Vagina (tissue), 2 donors: ENCODE data around the gene RNPEPL1. TPM values are rescaled to one million over a fixed set of nuclear protein-coding genes. Genes with fewer than 3 reads are reported as not detected.

Experiments used
- DNase-seq, 2 donors: peaks; one replicate each; pipeline ENCODE4 v3.0.0-alpha.2; 2017; ENCODE audit errors: extremely low spot score in 2 of 2
- H3K27ac ChIP-seq: fragments of 200-600 bp; sonication (generic); one replicate; pipeline ENCODE4 v1.5.1; 2019
- H3K27me3 ChIP-seq: fragments of 200-600 bp; sonication (generic); one replicate; pipeline ENCODE4 v1.5.1; 2019
- H3K36me3 ChIP-seq, 2 donors: fragments of 200-600 bp; sonication (generic); one replicate each; pipeline ENCODE4 v1.5.1; 2017 to 2019
- H3K4me1 ChIP-seq: fragments of 200-600 bp; sonication (generic); one replicate; pipeline ENCODE4 v1.5.1; 2019
- H3K4me3 ChIP-seq, 2 donors: fragments of 200-600 bp; sonication (generic); 1 replicate in 1 of 2; 2 replicates in 1 of 2; pipeline ENCODE4 v1.5.1; 2016 to 2019
- H3K9me3 ChIP-seq: fragments of 200-600 bp; sonication (generic); one replicate; pipeline ENCODE4 v1.5.1; 2019
- POLR2A ChIP-seq, 2 donors: fragments of 450-650 bp; IDR thresholded peaks; one replicate each; pipeline ENCODE4 v1.6.1; 2017; ENCODE audit warnings: antibody characterized with exemption in 2 of 2, mild to moderate bottlenecking in 2 of 2, moderate library complexity in 2 of 2
- POLR2AphosphoS5 ChIP-seq, 2 donors: sonication (generic); formaldehyde crosslinking; IDR thresholded peaks; one replicate each; pipeline ENCODE4 v1.9.0; 2017; ENCODE audit warnings: antibody characterized with exemption in 2 of 2, mild to moderate bottlenecking in 2 of 2, low read depth in 1 of 2; ENCODE audit not compliant: insufficient read depth in 1 of 2
- intact Hi-C: fragments of 100-400 bp; cut with DNase I; formaldehyde crosslinking; loops from one replicate; pipeline ENCODE4 v1.15.1; 2023
- total RNA-seq: library from RNA; depleted of rRNA; stranded (reverse); fragments of >200 nt; gene quantifications from one replicate; pipeline ENCODE4 v1.2.3, GENCODE V29; 2016
- TF ChIP-seq, protein P1 (sequence below), 3 experiments: fragments of 450-650 bp in 2 of 3; fragments of 200-600 bp in 1 of 3; sonication (generic) in 1 of 3; IDR thresholded peaks; one replicate each; pipeline ENCODE4 v1.5.1; 2017 to 2019; ENCODE audit warnings: antibody characterized with exemption in 3 of 3, mild to moderate bottlenecking in 2 of 3, moderate library complexity in 2 of 3

Gene RNPEPL1
- total RNA-seq, 1 donor from 2014 or later = 65.1 TPM

DNA sequence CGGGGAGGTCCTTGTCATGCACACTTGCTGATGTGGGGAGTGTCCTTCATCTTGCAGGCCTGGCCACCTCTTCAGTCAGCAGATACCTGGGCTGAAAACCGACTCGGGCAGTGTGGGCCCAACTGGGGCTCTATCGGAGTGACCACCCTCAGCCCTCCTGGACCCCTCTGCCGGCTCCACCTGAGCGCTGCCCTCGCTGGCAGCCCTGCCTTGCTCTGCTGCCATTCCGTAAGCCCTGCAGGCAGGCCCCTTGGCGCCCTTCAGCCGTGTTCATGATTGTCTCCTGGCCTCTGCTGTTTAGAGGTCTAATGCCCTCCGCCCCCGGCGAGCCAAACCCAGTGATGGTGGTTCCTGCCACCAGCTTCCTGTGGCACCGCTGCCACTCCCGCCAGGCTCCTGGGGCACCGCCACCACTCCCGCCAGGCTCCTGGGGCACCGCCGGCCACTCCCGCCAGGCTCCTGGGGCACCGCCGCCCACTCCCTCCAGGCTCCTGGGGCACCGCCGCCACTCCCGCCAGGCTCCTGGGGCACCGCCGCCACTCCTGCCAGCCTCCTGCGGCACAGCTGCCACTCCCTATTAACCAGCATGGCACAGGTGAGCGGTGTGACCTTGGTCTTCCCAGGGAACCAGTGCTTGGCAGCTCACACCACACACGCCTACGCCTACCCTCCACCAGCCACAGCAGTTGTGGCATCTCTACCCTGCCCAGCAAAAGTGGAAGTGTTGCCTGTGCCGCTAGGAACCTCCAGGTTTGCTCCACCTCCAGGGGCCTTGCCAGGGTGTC is 34.2 kb downstream of the RNPEPL1 start:
- intact Hi-C loops = no loop called here
- Histone ChIP-seq H3K4me1 (no peaks in the 10 kb centered on the region), H3K36me3 (peaks cover 0 to 3% of the 10 kb centered on the region in 2 donors), H3K27ac (no peak overlapping the region), H3K9me3 (no peaks in the 10 kb centered on the region), H3K27me3 (no peaks in the 10 kb centered on the region), H3K4me3 (no peak overlapping the region)
- no peak for DNase-seq
- TF ChIP-seq, protein P1, sequence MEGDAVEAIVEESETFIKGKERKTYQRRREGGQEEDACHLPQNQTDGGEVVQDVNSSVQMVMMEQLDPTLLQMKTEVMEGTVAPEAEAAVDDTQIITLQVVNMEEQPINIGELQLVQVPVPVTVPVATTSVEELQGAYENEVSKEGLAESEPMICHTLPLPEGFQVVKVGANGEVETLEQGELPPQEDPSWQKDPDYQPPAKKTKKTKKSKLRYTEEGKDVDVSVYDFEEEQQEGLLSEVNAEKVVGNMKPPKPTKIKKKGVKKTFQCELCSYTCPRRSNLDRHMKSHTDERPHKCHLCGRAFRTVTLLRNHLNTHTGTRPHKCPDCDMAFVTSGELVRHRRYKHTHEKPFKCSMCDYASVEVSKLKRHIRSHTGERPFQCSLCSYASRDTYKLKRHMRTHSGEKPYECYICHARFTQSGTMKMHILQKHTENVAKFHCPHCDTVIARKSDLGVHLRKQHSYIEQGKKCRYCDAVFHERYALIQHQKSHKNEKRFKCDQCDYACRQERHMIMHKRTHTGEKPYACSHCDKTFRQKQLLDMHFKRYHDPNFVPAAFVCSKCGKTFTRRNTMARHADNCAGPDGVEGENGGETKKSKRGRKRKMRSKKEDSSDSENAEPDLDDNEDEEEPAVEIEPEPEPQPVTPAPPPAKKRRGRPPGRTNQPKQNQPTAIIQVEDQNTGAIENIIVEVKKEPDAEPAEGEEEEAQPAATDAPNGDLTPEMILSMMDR (IDR thresholded peaks at IDR 0.05) = no peak
- TF ChIP-seq POLR2AphosphoS5 (IDR thresholded peaks at IDR 0.05; ENCODE audit: insufficient read depth in 1 of 2, low read depth in 1 of 2) = no peak
- TF ChIP-seq POLR2A (IDR thresholded peaks at IDR 0.05) = no peak

DNA sequence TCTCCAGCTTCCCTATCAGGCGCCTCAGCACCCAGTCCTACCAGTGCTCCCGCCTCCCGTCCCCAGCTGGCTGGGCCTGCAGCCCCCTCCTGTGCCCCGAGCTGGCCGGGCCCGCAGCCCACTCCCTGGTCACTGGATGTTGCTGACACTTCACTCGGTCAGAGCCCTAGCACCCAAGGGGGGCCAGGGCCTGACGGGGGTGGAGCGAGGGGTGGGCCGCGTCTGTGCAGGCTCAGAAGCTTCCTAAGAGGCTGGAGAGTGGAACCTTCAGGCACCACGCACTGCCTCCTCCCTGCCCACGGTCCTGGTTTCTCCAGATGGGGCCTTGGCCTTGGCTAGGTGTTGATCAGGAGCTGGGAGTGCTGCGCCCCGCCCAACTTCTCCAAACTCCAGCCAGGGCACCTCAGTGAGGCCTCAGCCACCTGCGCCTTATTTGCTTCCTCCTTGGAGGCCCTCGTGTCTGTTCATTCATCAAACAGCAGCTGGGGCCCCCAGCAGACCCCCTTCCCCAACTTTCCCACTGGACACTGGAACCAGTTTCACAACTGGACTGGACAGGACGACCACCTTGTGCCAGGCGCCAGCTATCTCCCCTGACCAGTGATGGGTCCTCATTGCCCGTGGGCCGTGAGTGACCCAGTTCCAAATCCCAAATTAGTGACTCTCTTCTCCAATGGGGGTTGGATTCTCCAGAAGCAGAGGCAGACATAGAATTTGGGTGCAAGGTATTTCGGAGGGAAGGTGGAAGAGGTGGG is 35.0 kb downstream of the RNPEPL1 start:
- Histone ChIP-seq H3K9me3 (no peaks in the 10 kb centered on the region), H3K27ac (no peak overlapping the region), H3K36me3 (no peaks in the 10 kb centered on the region), H3K4me3 (no peak overlapping the region), H3K4me1 (no peaks in the 10 kb centered on the region), H3K27me3 (no peaks in the 10 kb centered on the region)
- DNase-seq = no peak
- intact Hi-C loops = no loop called here
- TF ChIP-seq POLR2A (IDR thresholded peaks at IDR 0.05) (no peak), POLR2AphosphoS5 (IDR thresholded peaks at IDR 0.05; ENCODE audit: insufficient read depth in 1 of 2, low read depth in 1 of 2) (no peak)

- Histone ChIP-seq H3K27ac (no peak overlapping the region), H3K4me3 (no peak overlapping the region), H3K9me3 (no peaks in the 10 kb centered on the region), H3K27me3 (no peaks in the 10 kb centered on the region), H3K36me3 (no peaks in the 10 kb centered on the region), H3K4me1 (no peaks in the 10 kb centered on the region)
- intact Hi-C loops = no loop called here
- DNase-seq = no peak
- TF ChIP-seq, protein P1 (IDR thresholded peaks at IDR 0.05) = no peak
- TF ChIP-seq POLR2AphosphoS5 (IDR thresholded peaks at IDR 0.05; ENCODE audit: insufficient read depth in 1 of 2, low read depth in 1 of 2) (no peak), POLR2A (IDR thresholded peaks at IDR 0.05) (no peak)
These were observed 35.6 kb downstream of the RNPEPL1 start for GRCh38 chr2:240603846-240604245.

DNA sequence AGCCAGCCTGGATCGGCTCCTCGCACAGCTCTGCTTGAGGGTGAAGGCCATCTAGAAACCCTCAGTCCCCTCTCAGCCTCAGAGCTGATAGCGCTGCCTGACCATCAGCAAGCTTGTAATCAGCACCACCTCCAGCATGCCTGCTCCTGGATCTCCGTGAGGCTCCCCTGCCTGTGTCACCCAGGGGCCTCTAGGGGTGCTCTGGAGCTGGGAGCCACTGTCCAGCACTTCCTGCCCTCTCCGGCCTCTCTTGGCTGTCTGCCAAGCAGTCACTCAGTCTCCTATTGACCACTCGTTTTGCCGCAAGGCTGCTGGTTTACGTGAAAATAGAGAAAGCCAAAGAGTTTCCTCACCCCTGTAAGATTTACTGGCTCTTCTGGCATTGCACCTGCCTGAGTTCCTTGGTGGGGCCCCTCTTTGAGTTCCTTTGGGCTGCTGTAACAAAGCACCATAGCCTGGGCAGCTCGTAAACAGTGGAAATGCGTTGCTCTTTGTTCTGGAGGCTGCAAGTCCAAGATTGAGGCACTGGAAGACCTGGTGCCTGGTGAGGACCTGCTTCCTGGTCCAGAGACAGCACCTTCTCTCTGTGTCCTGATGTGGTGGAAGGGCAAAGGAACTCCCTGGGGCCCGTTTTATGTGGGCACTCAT is 36.1 kb downstream of the RNPEPL1 start:
- Histone ChIP-seq H3K36me3 (no peaks in the 10 kb centered on the region), H3K4me1 (no peaks in the 10 kb centered on the region), H3K27me3 (no peaks in the 10 kb centered on the region), H3K4me3 (no peak overlapping the region), H3K27ac (no peak overlapping the region), H3K9me3 (no peaks in the 10 kb centered on the region)
- intact Hi-C loops = no loop called here
- DNase-seq = no peak
- TF ChIP-seq POLR2AphosphoS5 (IDR thresholded peaks at IDR 0.05; ENCODE audit: insufficient read depth in 1 of 2, low read depth in 1 of 2) = no peak
- TF ChIP-seq, protein P1 (IDR thresholded peaks at IDR 0.05) = peak in 1 of 3 experiments; percentile 14

GRCh38 chr2:240604939-240605716 is 36.8 kb downstream of the RNPEPL1 start:
- H3K27ac ChIP-seq = no peak overlapping the region
- H3K27me3 ChIP-seq = no peaks in the 10 kb centered on the region
- no peaks in the 10 kb centered on the region for H3K9me3 ChIP-seq
- intact Hi-C loops = no loop called here
- H3K36me3 ChIP-seq = no peaks in the 10 kb centered on the region
- TF ChIP-seq POLR2AphosphoS5 (IDR thresholded peaks at IDR 0.05; ENCODE audit: insufficient read depth in 1 of 2, low read depth in 1 of 2) = no peak
- TF ChIP-seq, protein P1 (IDR thresholded peaks at IDR 0.05) = no peak
- no peak for TF ChIP-seq POLR2A (IDR thresholded peaks at IDR 0.05)
- H3K4me1 ChIP-seq = no peaks in the 10 kb centered on the region
- no peak for DNase-seq
- H3K4me3 ChIP-seq = no peak overlapping the region
